Osteoblast (primary cell): Measurements from ENCODE around the gene TMLHE. TPM values are rescaled to one million over a fixed set of nuclear protein-coding genes. Genes with fewer than 3 reads are reported as not detected.

Experiments
- DNase-seq: peaks from one replicate; pipeline ENCODE4 v3.0.0; 2011; ENCODE audit warnings: low spot score, mixed read lengths; ENCODE audit not compliant: insufficient read length; ENCODE audit errors: missing footprints
- H2AFZ ChIP-seq: 2 replicates; pipeline ENCODE4 v1.6.0; 2011; ENCODE audit warnings: mild to moderate bottlenecking, low read length
- H3K27ac ChIP-seq: 2 replicates; pipeline ENCODE4 v1.5.1; 2011; ENCODE audit warnings: mild to moderate bottlenecking, low read depth, low read length, moderate library complexity
- H3K27me3 ChIP-seq: 2 replicates; pipeline ENCODE4 v1.6.0; 2012; ENCODE audit warnings: mild to moderate bottlenecking, control low read depth, inconsistent platforms, low read length, moderate library complexity; ENCODE audit not compliant: insufficient read depth
- H3K36me3 ChIP-seq: 2 replicates; pipeline ENCODE4 v1.5.1; 2011; ENCODE audit warnings: mild to moderate bottlenecking, low read length, control low read depth, moderate library complexity; ENCODE audit not compliant: insufficient read depth
- H3K4me1 ChIP-seq: 2 replicates; pipeline ENCODE4 v1.5.1; 2011; ENCODE audit warnings: mild to moderate bottlenecking, low read length, control low read depth, moderate library complexity; ENCODE audit not compliant: insufficient read depth
- H3K4me2 ChIP-seq: 2 replicates; pipeline ENCODE4 v1.6.0; 2011; ENCODE audit warnings: mild to moderate bottlenecking, low read length; ENCODE audit not compliant: insufficient read depth
- H3K4me3 ChIP-seq: fragments of 200-600 bp; sonication (generic); 3 replicates; pipeline ENCODE4 v1.5.1; 2012; ENCODE audit warnings: mild to moderate bottlenecking, low read length, inconsistent platforms; ENCODE audit not compliant: insufficient read depth
- H3K79me2 ChIP-seq: 2 replicates; pipeline ENCODE4 v1.6.0; 2012; ENCODE audit warnings: mild to moderate bottlenecking, low read length, control low read depth, inconsistent platforms; ENCODE audit not compliant: insufficient read depth
- H3K9me3 ChIP-seq: 2 replicates; pipeline ENCODE4 v1.5.1; 2011; ENCODE audit warnings: low read depth, low read length, control low read depth
- H4K20me1 ChIP-seq: 2 replicates; pipeline ENCODE4 v1.6.0; 2012; ENCODE audit warnings: mild to moderate bottlenecking, low read length, control low read depth; ENCODE audit not compliant: insufficient read depth
- total RNA-seq: library from RNA; depleted of rRNA; stranded (reverse); fragments of >200 nt; gene quantifications from 2 replicates; pipeline ENCODE4 v1.2.3, GENCODE V29; 2012
- TF ChIP-seq, protein P1 (sequence below): IDR thresholded peaks from 2 replicates; pipeline ENCODE4 v1.5.1; 2011; ENCODE audit warnings: mild to moderate bottlenecking, low read depth, low read length, moderate library complexity; ENCODE audit errors: extremely low read depth

TMLHE gene
- total RNA-seq, 1 donor: 13.8 TPM

DNA sequence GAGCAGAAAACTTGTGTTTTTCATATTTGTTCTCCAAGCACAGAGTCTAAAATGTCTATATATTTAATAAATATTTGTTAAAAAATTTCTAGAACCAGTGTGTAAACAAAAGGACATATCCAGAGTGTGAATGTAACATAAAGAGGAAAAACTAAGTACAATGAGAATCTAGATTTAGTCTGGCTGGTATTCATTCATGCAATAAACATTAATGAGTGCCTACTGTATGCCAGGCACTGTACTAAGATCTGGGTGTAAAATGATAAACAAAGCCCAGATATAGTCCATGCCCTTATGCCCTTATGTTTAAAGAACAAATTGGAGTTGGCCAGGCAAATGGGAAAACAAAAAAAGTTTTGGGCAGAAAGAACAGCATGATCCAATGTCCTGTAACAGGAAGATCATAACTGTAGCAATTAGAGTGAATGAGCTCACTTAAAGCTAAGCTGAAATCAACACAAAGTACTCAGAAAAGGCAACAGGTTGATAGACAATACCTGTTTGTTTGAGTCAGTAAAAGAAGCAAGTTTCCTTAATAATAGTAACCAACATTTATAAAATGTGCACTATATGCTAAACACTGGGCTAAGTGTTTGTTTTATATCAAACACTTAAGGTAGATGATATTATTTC is 1.3 kb upstream of the TMLHE start:
- Histone ChIP-seq H3K27ac (no peak overlapping the region), H3K36me3 (no peaks in the 10 kb centered on the region), H3K79me2 (peaks cover 19% of the 10 kb centered on the region), H4K20me1 (no peaks in the 10 kb centered on the region), H3K4me3 (no peak overlapping the region), H3K27me3 (no peaks in the 10 kb centered on the region), H3K4me1 (no peaks in the 10 kb centered on the region), H3K9me3 (no peaks in the 10 kb centered on the region), H3K4me2 (no peak overlapping the region), H2AFZ (no peak overlapping the region)
- TF ChIP-seq, protein P1, sequence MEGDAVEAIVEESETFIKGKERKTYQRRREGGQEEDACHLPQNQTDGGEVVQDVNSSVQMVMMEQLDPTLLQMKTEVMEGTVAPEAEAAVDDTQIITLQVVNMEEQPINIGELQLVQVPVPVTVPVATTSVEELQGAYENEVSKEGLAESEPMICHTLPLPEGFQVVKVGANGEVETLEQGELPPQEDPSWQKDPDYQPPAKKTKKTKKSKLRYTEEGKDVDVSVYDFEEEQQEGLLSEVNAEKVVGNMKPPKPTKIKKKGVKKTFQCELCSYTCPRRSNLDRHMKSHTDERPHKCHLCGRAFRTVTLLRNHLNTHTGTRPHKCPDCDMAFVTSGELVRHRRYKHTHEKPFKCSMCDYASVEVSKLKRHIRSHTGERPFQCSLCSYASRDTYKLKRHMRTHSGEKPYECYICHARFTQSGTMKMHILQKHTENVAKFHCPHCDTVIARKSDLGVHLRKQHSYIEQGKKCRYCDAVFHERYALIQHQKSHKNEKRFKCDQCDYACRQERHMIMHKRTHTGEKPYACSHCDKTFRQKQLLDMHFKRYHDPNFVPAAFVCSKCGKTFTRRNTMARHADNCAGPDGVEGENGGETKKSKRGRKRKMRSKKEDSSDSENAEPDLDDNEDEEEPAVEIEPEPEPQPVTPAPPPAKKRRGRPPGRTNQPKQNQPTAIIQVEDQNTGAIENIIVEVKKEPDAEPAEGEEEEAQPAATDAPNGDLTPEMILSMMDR: no peak
- no peak for DNase-seq

DNA sequence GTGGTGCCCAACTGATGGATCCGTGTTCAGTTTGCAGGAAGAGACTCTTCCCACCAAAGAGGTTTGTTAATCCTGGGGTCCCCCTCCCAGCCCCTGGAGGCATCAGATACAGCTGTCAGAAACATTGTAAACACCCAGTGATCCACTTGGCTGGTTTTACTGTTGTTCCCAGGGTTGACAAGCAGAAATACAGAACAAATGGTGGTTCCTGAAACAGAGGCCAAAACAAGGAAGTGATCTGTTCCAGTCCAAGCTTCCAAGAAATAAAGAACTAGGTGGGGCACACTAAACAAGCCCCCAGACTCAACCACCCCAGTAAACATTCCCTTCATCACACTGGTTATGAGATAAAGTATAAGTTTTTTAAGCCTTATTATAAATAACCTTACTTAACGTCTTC is 1.4 kb downstream of the TMLHE start:
- H3K4me2 ChIP-seq: peak overlapping the region; percentile 85
- TF ChIP-seq, protein P1: no peak
- no peak overlapping the region for H2AFZ ChIP-seq
- no peaks in the 10 kb centered on the region for H3K36me3 ChIP-seq
- H3K27me3 ChIP-seq: no peaks in the 10 kb centered on the region
- no peak for DNase-seq
- H3K4me1 ChIP-seq: no peaks in the 10 kb centered on the region
- no peaks in the 10 kb centered on the region for H4K20me1 ChIP-seq
- H3K27ac ChIP-seq: peak overlapping the region; percentile 69
- H3K4me3 ChIP-seq: peak overlapping the region; percentile 83
- no peaks in the 10 kb centered on the region for H3K9me3 ChIP-seq
- peaks cover 44% of the 10 kb centered on the region for H3K79me2 ChIP-seq

DNA sequence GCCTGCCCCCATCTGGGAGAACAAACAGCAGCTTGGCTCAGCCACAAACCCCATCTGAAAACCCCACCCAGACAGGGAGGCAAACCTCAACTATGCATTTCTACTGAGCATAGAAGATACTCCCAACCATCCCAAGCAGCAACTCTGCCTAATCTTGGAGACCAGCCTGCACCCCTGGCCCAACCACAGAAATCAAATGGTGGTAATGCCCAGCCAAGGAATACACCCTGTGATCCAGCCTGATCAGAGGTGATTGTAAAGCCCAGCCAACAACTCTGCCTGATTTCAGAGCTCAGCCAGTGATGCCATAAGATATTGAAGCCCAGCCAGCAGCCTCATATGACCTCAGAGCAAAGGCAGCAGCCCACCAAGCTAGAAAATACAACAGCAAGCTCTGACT is 19.8 kb downstream of the TMLHE start:
- Histone ChIP-seq H3K4me3 (no peak overlapping the region), H3K9me3 (no peaks in the 10 kb centered on the region), H3K4me1 (no peaks in the 10 kb centered on the region), H3K4me2 (no peak overlapping the region), H3K27ac (no peak overlapping the region), H3K27me3 (no peaks in the 10 kb centered on the region), H3K79me2 (peaks cover 14% of the 10 kb centered on the region), H4K20me1 (peaks cover 3% of the 10 kb centered on the region), H2AFZ (no peak overlapping the region), H3K36me3 (no peaks in the 10 kb centered on the region)
- TF ChIP-seq, protein P1: no peak
- DNase-seq: no peak

DNA sequence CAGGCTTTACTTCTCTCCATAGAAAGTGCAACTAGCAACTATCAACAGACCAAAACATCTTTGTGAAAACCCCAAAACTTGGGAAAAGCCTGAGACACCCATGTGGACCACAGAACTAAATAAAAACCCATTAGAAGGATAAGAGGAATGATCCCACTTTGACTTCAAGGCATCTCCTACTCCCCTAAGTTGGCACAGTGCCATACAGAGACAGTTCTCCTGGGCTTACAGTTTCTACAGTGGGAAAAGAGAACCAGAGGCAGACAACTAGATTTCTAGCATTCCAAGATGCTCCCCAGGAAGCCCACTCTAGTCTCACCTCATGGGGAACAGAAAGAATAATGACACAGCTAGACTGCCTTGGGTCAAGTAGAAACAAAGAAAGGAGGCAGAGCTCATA is 20.4 kb downstream of the TMLHE start:
- TF ChIP-seq, protein P1: no peak
- no peak overlapping the region for H3K27ac ChIP-seq

More for the DNA sequence above, 20.4 kb downstream of the TMLHE start:
- Histone ChIP-seq H4K20me1 (peaks cover 3% of the 10 kb centered on the region), H2AFZ (no peak overlapping the region), H3K36me3 (no peaks in the 10 kb centered on the region), H3K4me2 (no peak overlapping the region), H3K4me1 (no peaks in the 10 kb centered on the region), H3K9me3 (no peaks in the 10 kb centered on the region), H3K79me2 (peaks cover 14% of the 10 kb centered on the region), H3K4me3 (no peak overlapping the region), H3K27me3 (no peaks in the 10 kb centered on the region)
- DNase-seq: no peak
